ENCODE data around the gene PLCD3.

Gene PLCD3

DNA sequence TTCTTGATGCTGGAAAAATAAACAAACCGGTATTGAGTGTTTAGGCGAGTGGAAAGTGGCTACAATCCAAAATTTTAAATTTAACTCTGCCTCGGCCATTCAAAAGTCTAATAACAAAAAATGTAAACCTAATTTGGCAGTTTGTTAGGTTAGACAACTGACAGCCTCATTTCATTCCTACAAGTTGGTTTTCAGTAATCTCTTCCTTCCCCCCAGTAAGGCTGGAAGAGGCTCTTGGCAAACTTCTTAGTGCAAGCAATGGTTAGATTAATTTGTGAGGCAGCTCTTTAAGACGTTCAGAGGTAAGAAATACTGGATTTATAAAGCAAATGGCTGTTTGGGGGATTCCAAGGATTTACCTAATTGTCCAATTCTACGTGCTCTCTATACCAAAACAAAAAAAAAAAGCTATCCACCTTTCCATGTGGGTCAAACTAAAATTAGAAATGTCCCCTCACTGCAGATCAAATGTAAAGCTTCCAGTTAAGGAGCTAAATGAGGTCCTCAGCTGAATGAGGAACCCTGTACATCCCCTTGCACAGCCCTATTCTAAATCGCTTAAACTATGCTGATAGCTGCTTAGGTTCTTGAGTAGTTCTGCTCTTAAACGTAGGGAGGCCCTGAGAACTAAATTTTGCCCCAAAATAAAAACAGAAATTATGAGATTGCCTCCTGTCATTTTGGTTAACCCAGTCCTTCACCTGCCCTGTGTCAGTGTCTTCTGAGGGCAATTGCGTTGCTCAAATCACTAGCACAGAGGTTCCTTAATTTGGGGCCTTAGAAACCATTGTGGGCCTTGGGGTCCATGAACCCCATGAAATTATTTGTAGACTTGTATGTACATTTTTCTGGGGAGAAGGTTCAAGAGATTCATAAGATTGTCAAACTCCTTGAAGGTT lies 18.8 kb upstream of the PLCD3 start:
- Histone ChIP-seq H3K4me1 (ENCODE audit: control insufficient read depth in 1 of 2, insufficient read depth in 2 of 2, low read length in 2 of 2) (peaks cover 24 to 29% of the 10 kb centered on the region in 2 donors), H3K9ac (ENCODE audit: low read depth in 1 of 2, low read length in 2 of 2) (peak overlapping the region; percentile 16 to 52), H3K27ac (ENCODE audit: low read depth, low read length) (no peak overlapping the region), H3K4me3 (ENCODE audit: low read depth in 1 of 2, low read length in 2 of 2) (peak overlapping the region; percentile 82 to 97), H3K9me3 (ENCODE audit: control insufficient read depth in 1 of 2, low read length in 2 of 2) (no peaks in the 10 kb centered on the region), H3K36me3 (ENCODE audit: control insufficient read depth in 1 of 2, insufficient read depth in 2 of 2, low read length in 2 of 2) (no peaks in the 10 kb centered on the region), H3K27me3 (ENCODE audit: control insufficient read depth in 1 of 2, insufficient read depth in 2 of 2, low read length in 2 of 2) (no peaks in the 10 kb centered on the region)

DNA sequence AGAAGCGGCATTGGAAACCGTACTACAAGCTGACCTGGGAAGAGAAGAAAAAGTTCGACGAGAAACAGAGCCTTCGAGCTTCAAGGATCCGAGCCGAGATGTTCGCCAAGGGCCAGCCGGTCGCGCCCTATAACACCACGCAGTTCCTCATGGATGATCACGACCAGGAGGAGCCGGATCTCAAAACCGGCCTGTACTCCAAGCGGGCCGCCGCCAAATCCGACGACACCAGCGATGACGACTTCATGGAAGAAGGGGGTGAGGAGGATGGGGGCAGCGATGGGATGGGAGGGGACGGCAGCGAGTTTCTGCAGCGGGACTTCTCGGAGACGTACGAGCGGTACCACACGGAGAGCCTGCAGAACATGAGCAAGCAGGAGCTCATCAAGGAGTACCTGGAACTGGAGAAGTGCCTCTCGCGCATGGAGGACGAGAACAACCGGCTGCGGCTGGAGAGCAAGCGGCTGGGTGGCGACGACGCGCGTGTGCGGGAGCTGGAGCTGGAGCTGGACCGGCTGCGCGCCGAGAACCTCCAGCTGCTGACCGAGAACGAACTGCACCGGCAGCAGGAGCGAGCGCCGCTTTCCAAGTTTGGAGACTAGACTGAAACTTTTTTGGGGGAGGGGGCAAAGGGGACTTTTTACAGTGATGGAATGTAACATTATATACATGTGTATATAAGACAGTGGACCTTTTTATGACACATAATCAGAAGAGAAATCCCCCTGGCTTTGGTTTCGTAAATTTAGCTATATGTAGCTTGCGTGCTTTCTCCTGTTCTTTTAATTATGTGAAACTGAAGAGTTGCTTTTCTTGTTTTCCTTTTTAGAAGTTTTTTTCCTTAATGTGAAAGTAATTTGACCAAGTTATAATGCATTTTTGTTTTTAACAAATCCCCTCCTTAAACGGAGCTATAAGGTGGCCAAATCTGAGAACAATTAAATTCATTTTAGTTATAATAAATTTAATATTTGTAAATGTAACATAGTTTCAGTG lies 17.7 kb upstream of the PLCD3 start:
- H3K9me3 ChIP-seq (ENCODE audit: control insufficient read depth in 1 of 2, low read length in 2 of 2): no peaks in the 10 kb centered on the region
- H3K27ac ChIP-seq (ENCODE audit: low read depth, low read length): peak overlapping the region; percentile 89
- no peaks in the 10 kb centered on the region for H3K27me3 ChIP-seq (ENCODE audit: control insufficient read depth in 1 of 2, insufficient read depth in 2 of 2, low read length in 2 of 2)
- peak overlapping the region; percentile 82 to 97 for H3K4me3 ChIP-seq (ENCODE audit: low read depth in 1 of 2, low read length in 2 of 2)
- H3K4me1 ChIP-seq (ENCODE audit: control insufficient read depth in 1 of 2, insufficient read depth in 2 of 2, low read length in 2 of 2): peaks cover 32 to 34% of the 10 kb centered on the region in 2 donors
- peak overlapping the region; percentile 86 to 96 for H3K9ac ChIP-seq (ENCODE audit: low read depth in 1 of 2, low read length in 2 of 2)
- H3K36me3 ChIP-seq (ENCODE audit: control insufficient read depth in 1 of 2, insufficient read depth in 2 of 2, low read length in 2 of 2): no peaks in the 10 kb centered on the region

DNA sequence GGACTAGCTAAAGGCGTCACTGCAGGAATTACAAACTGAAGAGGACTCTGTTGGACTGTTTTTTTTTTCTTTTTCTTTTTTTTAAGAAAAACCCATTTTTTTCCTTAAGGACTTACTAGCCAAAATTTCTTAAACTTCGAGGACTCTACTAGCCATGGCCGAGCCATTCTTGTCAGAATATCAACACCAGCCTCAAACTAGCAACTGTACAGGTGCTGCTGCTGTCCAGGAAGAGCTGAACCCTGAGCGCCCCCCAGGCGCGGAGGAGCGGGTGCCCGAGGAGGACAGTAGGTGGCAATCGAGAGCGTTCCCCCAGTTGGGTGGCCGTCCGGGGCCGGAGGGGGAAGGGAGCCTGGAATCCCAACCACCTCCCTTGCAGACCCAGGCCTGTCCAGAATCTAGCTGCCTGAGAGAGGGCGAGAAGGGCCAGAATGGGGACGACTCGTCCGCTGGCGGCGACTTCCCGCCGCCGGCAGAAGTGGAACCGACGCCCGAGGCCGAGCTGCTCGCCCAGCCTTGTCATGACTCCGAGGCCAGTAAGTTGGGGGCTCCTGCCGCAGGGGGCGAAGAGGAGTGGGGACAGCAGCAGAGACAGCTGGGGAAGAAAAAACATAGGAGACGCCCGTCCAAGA lies 16.8 kb upstream of the PLCD3 start:
- Histone ChIP-seq H3K27me3 (ENCODE audit: control insufficient read depth in 1 of 2, insufficient read depth in 2 of 2, low read length in 2 of 2) (no peaks in the 10 kb centered on the region), H3K27ac (ENCODE audit: low read depth, low read length) (peak overlapping the region; percentile 89), H3K9ac (ENCODE audit: low read depth in 1 of 2, low read length in 2 of 2) (peak overlapping the region; percentile 86 to 96), H3K9me3 (ENCODE audit: control insufficient read depth in 1 of 2, low read length in 2 of 2) (no peaks in the 10 kb centered on the region), H3K4me1 (ENCODE audit: control insufficient read depth in 1 of 2, insufficient read depth in 2 of 2, low read length in 2 of 2) (peaks cover 37 to 39% of the 10 kb centered on the region in 2 donors), H3K4me3 (ENCODE audit: low read depth in 1 of 2, low read length in 2 of 2) (peak overlapping the region; percentile 82 to 97), H3K36me3 (ENCODE audit: control insufficient read depth in 1 of 2, insufficient read depth in 2 of 2, low read length in 2 of 2) (no peaks in the 10 kb centered on the region)

DNA sequence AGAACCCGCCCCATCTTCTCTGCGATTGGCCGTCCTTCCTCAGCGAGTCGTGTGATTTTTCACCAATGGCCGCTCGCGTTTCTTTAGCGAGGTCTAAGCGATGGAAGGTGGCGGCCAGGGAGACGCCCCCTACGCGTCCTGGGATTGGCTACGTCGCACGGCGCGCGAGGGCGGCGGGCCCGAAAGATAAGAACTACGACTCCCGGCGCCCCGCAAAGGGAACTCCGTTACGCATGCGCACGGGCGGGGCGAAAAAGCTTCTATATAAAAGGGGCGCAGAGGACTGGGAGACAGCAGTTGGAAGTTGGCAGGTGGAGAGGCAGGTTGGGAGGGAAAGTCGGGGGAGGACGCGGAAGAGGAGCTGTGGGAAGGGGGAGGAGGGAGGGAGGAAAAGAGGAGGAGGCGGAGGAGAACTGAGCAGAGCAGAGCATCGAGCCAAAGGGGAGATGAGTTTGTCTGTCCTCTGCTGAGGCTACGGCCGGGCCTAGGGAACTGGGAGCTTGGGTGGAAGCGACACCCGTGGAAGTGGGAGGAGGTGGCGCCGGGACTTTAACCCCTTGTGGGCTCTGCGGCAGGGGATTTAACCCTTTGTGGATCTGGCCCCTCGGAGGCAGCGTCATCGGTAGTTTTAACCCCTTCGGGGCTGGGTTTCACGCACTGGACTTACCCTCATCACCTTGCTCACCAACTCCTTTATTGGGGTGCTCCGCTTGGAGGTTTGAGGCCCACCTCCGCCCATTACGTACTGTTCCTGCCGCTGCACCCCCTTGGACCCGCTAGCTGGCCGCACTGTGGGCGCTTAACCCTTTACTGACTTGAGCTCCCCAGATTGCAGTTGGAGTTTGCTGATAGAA lies 16.1 kb upstream of the PLCD3 start, which contains the start of gene HEXIM1:
Gene HEXIM1, plus strand, starts transcription at position 293 of the 854 bp plus-strand sequence. CDS start 716 bp downstream, outside the sequence.
- Histone ChIP-seq H3K36me3 (ENCODE audit: control insufficient read depth in 1 of 2, insufficient read depth in 2 of 2, low read length in 2 of 2) (no peaks in the 10 kb centered on the region), H3K4me3 (ENCODE audit: low read depth in 1 of 2, low read length in 2 of 2) (peak within 1 kb of the TSS; percentile 89 to 97), H3K27me3 (ENCODE audit: control insufficient read depth in 1 of 2, insufficient read depth in 2 of 2, low read length in 2 of 2) (no peaks in the 10 kb centered on the region), H3K9ac (ENCODE audit: low read depth in 1 of 2, low read length in 2 of 2) (peak within 1 kb of the TSS; percentile 87 to 96), H3K9me3 (ENCODE audit: control insufficient read depth in 1 of 2, low read length in 2 of 2) (no peaks in the 10 kb centered on the region), H3K4me1 (ENCODE audit: control insufficient read depth in 1 of 2, insufficient read depth in 2 of 2, low read length in 2 of 2) (peaks cover 39% of the 10 kb centered on the region in 2 donors), H3K27ac (ENCODE audit: low read depth, low read length) (peak within 1 kb of the TSS; percentile 95)

DNA sequence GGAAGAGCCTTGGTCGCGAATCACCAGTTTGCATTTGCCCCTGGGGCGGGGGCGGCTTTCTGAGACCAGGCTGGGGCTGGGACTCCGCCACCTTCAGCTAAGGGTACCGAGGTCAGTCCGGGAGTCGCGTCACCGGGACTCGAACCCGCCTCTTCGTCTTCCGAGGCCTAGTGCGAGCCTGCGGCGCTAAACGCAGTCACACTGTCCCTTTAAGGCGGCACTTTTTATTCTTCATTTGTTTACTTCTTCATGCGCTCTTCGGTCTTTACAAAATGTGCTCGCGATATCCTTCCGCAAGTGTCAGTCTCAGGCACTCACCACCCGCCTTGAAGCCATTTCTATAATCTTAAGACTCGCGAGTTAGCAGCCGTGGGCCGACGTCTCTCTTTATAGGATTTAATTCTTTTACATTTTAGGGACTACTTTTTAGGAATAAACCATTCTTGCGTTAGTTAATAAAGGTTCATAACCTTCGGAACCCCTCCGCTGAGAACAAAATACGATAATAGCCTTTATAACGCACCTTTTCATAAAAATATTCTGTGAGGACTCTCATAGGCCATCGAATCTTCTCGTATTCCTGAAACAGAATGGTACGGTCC lies 15.4 kb upstream of the PLCD3 start:
- H3K9me3 ChIP-seq (ENCODE audit: control insufficient read depth in 1 of 2, low read length in 2 of 2): no peaks in the 10 kb centered on the region
- H3K4me1 ChIP-seq (ENCODE audit: control insufficient read depth in 1 of 2, insufficient read depth in 2 of 2, low read length in 2 of 2): peaks cover 39 to 42% of the 10 kb centered on the region in 2 donors
- H3K9ac ChIP-seq (ENCODE audit: low read depth in 1 of 2, low read length in 2 of 2): peak overlapping the region; percentile 81 to 87
- no peaks in the 10 kb centered on the region for H3K36me3 ChIP-seq (ENCODE audit: control insufficient read depth in 1 of 2, insufficient read depth in 2 of 2, low read length in 2 of 2)
- peak overlapping the region; percentile 84 to 89 for H3K4me3 ChIP-seq (ENCODE audit: low read depth in 1 of 2, low read length in 2 of 2)
- peak overlapping the region; percentile 95 for H3K27ac ChIP-seq (ENCODE audit: low read depth, low read length)
- H3K27me3 ChIP-seq (ENCODE audit: control insufficient read depth in 1 of 2, insufficient read depth in 2 of 2, low read length in 2 of 2): no peaks in the 10 kb centered on the region

DNA sequence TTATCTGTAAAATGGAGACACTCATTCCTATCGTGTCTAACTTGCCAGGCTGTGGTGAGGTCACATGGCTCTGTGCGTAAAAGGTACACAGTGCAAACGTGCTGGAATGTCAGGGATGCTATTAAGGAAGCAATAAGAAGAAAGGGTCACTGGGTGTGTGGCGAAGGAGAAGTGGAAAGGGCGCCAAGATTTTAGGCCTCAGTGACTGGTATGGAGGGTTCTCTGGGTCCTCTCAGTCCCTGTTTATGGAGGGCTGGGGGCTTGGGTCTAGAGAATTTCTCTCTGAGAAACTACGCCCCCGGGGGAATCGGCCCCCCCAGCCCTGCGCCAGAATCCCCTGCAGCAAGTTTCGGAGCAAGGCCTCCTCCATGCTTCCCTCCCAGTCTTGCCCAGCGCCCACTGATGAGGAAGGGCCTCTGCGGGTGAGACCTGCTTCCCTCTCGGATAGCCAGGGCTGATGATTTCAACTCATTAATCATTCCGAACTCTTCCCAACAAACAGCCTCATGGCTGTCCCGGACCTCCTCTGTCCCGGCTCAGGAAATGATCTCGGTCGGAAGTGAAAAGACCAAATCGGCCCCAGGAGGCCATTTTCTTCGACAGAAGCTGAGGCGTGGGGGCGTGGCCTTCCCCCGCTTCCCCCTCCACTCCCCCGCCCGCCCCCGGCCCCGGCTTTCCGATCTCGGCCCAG lies 14.7 kb upstream of the PLCD3 start:
- H3K36me3 ChIP-seq (ENCODE audit: control insufficient read depth in 1 of 2, insufficient read depth in 2 of 2, low read length in 2 of 2): no peaks in the 10 kb centered on the region
- H3K4me3 ChIP-seq (ENCODE audit: low read depth in 1 of 2, low read length in 2 of 2): peak overlapping the region; percentile 84 to 89
- no peaks in the 10 kb centered on the region for H3K27me3 ChIP-seq (ENCODE audit: control insufficient read depth in 1 of 2, insufficient read depth in 2 of 2, low read length in 2 of 2)
- no peaks in the 10 kb centered on the region for H3K9me3 ChIP-seq (ENCODE audit: control insufficient read depth in 1 of 2, low read length in 2 of 2)
- H3K27ac ChIP-seq (ENCODE audit: low read depth, low read length): peak overlapping the region; percentile 95
- peaks cover 39 to 42% of the 10 kb centered on the region in 2 donors for H3K4me1 ChIP-seq (ENCODE audit: control insufficient read depth in 1 of 2, insufficient read depth in 2 of 2, low read length in 2 of 2)
- H3K9ac ChIP-seq (ENCODE audit: low read depth in 1 of 2, low read length in 2 of 2): peak overlapping the region; percentile 87 to 94

DNA sequence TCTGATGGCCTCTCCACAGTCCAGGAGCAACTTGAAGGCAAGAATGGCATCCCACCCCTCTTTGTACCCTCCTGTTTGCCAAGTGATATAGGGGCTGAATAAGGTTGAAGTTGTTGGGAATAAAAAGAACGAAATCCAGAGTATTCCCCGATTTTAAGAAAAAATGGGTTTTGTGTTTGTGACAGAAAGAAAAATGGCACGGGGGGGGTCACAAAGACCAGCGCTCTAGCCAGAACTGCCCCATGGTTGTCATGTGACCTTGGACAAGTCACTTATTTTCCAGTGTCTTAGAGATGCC lies 14.2 kb upstream of the PLCD3 start:
- peak overlapping the region; percentile 84 to 89 for H3K4me3 ChIP-seq (ENCODE audit: low read depth in 1 of 2, low read length in 2 of 2)
- peak overlapping the region; percentile 87 to 94 for H3K9ac ChIP-seq (ENCODE audit: low read depth in 1 of 2, low read length in 2 of 2)
- H3K9me3 ChIP-seq (ENCODE audit: control insufficient read depth in 1 of 2, low read length in 2 of 2): no peaks in the 10 kb centered on the region
- no peaks in the 10 kb centered on the region for H3K27me3 ChIP-seq (ENCODE audit: control insufficient read depth in 1 of 2, insufficient read depth in 2 of 2, low read length in 2 of 2)
- H3K36me3 ChIP-seq (ENCODE audit: control insufficient read depth in 1 of 2, insufficient read depth in 2 of 2, low read length in 2 of 2): no peaks in the 10 kb centered on the region
- H3K4me1 ChIP-seq (ENCODE audit: control insufficient read depth in 1 of 2, insufficient read depth in 2 of 2, low read length in 2 of 2): peaks cover 35 to 38% of the 10 kb centered on the region in 2 donors
- H3K27ac ChIP-seq (ENCODE audit: low read depth, low read length): peak overlapping the region; percentile 95

DNA sequence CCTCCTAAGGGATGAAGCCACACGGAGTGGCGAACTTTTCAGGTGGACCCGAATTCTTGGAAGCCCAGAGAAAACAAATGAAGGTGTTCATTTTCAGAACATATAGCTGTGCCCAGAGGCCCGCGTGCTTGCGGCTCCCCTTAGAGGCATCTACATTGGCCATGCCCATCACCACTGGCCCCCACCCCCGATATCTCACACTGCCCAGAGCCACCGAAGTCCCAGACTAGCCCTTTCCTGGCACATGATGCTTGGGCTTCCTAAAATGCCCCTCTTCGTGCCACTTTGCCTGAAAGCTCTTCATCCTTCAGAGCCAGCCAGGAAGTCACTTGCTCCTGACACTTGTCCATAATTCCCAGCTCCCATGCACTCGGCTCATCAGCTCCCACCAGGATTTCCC lies 13.9 kb upstream of the PLCD3 start:
- H3K27me3 ChIP-seq (ENCODE audit: control insufficient read depth in 1 of 2, insufficient read depth in 2 of 2, low read length in 2 of 2): no peaks in the 10 kb centered on the region
- no peaks in the 10 kb centered on the region for H3K9me3 ChIP-seq (ENCODE audit: control insufficient read depth in 1 of 2, low read length in 2 of 2)
- H3K9ac ChIP-seq (ENCODE audit: low read depth in 1 of 2, low read length in 2 of 2): no peak overlapping the region
- H3K4me3 ChIP-seq (ENCODE audit: low read depth in 1 of 2, low read length in 2 of 2): no peak overlapping the region
- H3K36me3 ChIP-seq (ENCODE audit: control insufficient read depth in 1 of 2, insufficient read depth in 2 of 2, low read length in 2 of 2): no peaks in the 10 kb centered on the region
- peaks cover 32 to 35% of the 10 kb centered on the region in 2 donors for H3K4me1 ChIP-seq (ENCODE audit: control insufficient read depth in 1 of 2, insufficient read depth in 2 of 2, low read length in 2 of 2)
- H3K27ac ChIP-seq (ENCODE audit: low read depth, low read length): no peak overlapping the region
